ENCODE data around the gene RHCG.

The RHCG gene

DNA sequence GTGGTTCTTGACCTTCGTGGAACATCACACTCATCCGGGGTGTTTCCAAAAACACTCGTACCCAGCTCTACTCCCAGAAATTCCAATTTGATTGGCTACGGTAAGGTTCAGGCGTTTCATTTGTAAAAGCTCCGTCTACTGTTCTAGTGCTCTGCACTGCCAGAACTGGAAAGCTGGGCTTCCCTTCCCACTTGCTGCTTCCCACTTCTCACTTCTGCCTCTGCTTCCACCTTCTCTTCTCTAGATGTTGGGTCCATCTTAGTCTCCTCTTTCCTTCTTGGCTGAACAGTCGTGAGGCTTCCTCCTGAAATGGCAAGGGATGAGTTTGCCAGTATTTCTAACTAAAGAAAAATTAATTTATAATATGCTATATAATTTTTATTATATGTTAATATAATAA, 29.8 kb upstream of the RHCG start:
- H3K27ac ChIP-seq (ENCODE audit: low read length): no peak overlapping the region
- no peak overlapping the region for H3K4me2 ChIP-seq (ENCODE audit: low read depth, low read length)
- H3K9ac ChIP-seq (ENCODE audit: low read length): no peak overlapping the region
- H4K20me1 ChIP-seq (ENCODE audit: insufficient read depth, low read length): no peaks in the 10 kb centered on the region
- TF ChIP-seq, protein P1, sequence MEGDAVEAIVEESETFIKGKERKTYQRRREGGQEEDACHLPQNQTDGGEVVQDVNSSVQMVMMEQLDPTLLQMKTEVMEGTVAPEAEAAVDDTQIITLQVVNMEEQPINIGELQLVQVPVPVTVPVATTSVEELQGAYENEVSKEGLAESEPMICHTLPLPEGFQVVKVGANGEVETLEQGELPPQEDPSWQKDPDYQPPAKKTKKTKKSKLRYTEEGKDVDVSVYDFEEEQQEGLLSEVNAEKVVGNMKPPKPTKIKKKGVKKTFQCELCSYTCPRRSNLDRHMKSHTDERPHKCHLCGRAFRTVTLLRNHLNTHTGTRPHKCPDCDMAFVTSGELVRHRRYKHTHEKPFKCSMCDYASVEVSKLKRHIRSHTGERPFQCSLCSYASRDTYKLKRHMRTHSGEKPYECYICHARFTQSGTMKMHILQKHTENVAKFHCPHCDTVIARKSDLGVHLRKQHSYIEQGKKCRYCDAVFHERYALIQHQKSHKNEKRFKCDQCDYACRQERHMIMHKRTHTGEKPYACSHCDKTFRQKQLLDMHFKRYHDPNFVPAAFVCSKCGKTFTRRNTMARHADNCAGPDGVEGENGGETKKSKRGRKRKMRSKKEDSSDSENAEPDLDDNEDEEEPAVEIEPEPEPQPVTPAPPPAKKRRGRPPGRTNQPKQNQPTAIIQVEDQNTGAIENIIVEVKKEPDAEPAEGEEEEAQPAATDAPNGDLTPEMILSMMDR (IDR thresholded peaks at IDR 0.05; ENCODE audit: low read length): no peak
- TF ChIP-seq EZH2phosphoT487 (IDR thresholded peaks at IDR 0.05; ENCODE audit: low read length) (no peak), EZH2 (optimal IDR thresholded peaks at IDR 0.05; ENCODE audit: low read depth, low read length) (no peak)
- no peaks in the 10 kb centered on the region for H3F3A ChIP-seq (ENCODE audit: insufficient read depth, low read length)
- H3K4me3 ChIP-seq (ENCODE audit: low read length): no peak overlapping the region
- H3K9me3 ChIP-seq (replicated peaks; ENCODE audit: insufficient read depth, low read length): no peaks in the 10 kb centered on the region
- no peak overlapping the region for H2AFZ ChIP-seq (ENCODE audit: low read length)
- no peaks in the 10 kb centered on the region for H3K79me2 ChIP-seq (ENCODE audit: low read length)
- no peaks in the 10 kb centered on the region for H3K4me1 ChIP-seq (ENCODE audit: low read length)
- H3K27me3 ChIP-seq (replicated peaks; ENCODE audit: insufficient read depth, low read length): no peaks in the 10 kb centered on the region
- no peaks in the 10 kb centered on the region for H3K9me2 ChIP-seq (replicated peaks; ENCODE audit: insufficient read depth, low read length)
- no peaks in the 10 kb centered on the region for H3K36me3 ChIP-seq (replicated peaks; ENCODE audit: insufficient read depth, low read length)
- DNase-seq: no peak

DNA sequence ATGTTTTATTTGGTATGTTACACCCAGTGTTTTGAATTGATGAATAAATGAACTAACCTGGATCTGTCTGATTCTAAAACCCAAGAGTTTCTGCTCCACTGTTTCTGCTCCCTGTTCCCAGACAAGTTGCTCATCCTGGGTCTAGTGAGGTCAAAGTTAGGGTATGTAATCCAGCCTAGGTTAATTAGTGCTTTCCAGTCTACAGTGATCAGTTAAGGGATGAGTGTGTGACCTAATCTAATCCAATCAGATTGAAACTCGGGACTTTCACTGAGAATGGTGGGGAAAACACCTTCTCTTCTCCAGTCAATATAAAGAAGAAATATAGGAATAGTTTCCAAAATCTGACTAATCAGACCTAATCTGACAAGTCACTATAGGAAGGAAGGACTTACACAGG, 27.8 kb upstream of the RHCG start:
- TF ChIP-seq EZH2phosphoT487 (IDR thresholded peaks at IDR 0.05; ENCODE audit: low read length): no peak
- TF ChIP-seq, protein P1 (IDR thresholded peaks at IDR 0.05; ENCODE audit: low read length): no peak
- H3K4me1 ChIP-seq (ENCODE audit: low read length): no peaks in the 10 kb centered on the region

DNA sequence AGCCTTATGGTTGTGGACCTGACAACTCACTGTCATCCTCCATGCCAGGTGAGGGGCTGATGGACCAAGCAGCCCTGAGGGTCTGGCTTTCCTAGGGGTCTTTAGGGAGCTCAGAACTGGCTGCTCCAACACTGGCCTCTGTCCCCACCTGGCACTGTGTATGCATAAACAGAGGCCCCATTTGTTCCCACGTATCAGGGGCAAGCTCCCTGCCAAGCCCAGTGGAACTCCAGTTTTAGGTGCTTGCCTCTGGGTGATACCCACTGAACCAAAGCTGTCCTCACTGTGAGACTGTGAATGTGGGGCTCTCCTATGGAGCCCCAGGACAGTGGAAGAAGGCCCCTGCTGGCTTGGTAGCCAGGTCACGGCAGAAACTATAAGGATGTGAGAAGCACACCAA, 26.7 kb upstream of the RHCG start:
- no peak overlapping the region for H2AFZ ChIP-seq (ENCODE audit: low read length)
- H3K9me3 ChIP-seq (replicated peaks; ENCODE audit: insufficient read depth, low read length): no peaks in the 10 kb centered on the region
- no peak overlapping the region for H3K4me2 ChIP-seq (ENCODE audit: low read depth, low read length)
- H3K4me3 ChIP-seq (ENCODE audit: low read length): no peak overlapping the region
- no peaks in the 10 kb centered on the region for H4K20me1 ChIP-seq (ENCODE audit: insufficient read depth, low read length)
- no peak overlapping the region for H3K27ac ChIP-seq (ENCODE audit: low read length)
- no peak overlapping the region for H3K9ac ChIP-seq (ENCODE audit: low read length)
- no peaks in the 10 kb centered on the region for H3K79me2 ChIP-seq (ENCODE audit: low read length)
- no peaks in the 10 kb centered on the region for H3F3A ChIP-seq (ENCODE audit: insufficient read depth, low read length)
- no peaks in the 10 kb centered on the region for H3K4me1 ChIP-seq (ENCODE audit: low read length)
- TF ChIP-seq, protein P1 (IDR thresholded peaks at IDR 0.05; ENCODE audit: low read length): no peak
- TF ChIP-seq EZH2phosphoT487 (IDR thresholded peaks at IDR 0.05; ENCODE audit: low read length): no peak
- TF ChIP-seq EZH2 (optimal IDR thresholded peaks at IDR 0.05; ENCODE audit: low read depth, low read length): no peak
- H3K27me3 ChIP-seq (replicated peaks; ENCODE audit: insufficient read depth, low read length): no peaks in the 10 kb centered on the region
- H3K9me2 ChIP-seq (replicated peaks; ENCODE audit: insufficient read depth, low read length): no peaks in the 10 kb centered on the region
- no peak for DNase-seq
- H3K36me3 ChIP-seq (replicated peaks; ENCODE audit: insufficient read depth, low read length): no peaks in the 10 kb centered on the region

More for the DNA sequence above, 27.8 kb upstream of the RHCG start:
- no peaks in the 10 kb centered on the region for H3K9me3 ChIP-seq (replicated peaks; ENCODE audit: insufficient read depth, low read length)
- H3K4me3 ChIP-seq (ENCODE audit: low read length): no peak overlapping the region
- no peak overlapping the region for H3K27ac ChIP-seq (ENCODE audit: low read length)
- no peaks in the 10 kb centered on the region for H3K27me3 ChIP-seq (replicated peaks; ENCODE audit: insufficient read depth, low read length)
- no peaks in the 10 kb centered on the region for H3K79me2 ChIP-seq (ENCODE audit: low read length)
- H4K20me1 ChIP-seq (ENCODE audit: insufficient read depth, low read length): no peaks in the 10 kb centered on the region
- DNase-seq: no peak
- no peaks in the 10 kb centered on the region for H3F3A ChIP-seq (ENCODE audit: insufficient read depth, low read length)
- H3K4me2 ChIP-seq (ENCODE audit: low read depth, low read length): no peak overlapping the region
- no peak overlapping the region for H3K9ac ChIP-seq (ENCODE audit: low read length)
- no peaks in the 10 kb centered on the region for H3K36me3 ChIP-seq (replicated peaks; ENCODE audit: insufficient read depth, low read length)
- H3K9me2 ChIP-seq (replicated peaks; ENCODE audit: insufficient read depth, low read length): no peaks in the 10 kb centered on the region
- H2AFZ ChIP-seq (ENCODE audit: low read length): no peak overlapping the region
